Measurements from ENCODE around the gene CHD1.

DNA sequence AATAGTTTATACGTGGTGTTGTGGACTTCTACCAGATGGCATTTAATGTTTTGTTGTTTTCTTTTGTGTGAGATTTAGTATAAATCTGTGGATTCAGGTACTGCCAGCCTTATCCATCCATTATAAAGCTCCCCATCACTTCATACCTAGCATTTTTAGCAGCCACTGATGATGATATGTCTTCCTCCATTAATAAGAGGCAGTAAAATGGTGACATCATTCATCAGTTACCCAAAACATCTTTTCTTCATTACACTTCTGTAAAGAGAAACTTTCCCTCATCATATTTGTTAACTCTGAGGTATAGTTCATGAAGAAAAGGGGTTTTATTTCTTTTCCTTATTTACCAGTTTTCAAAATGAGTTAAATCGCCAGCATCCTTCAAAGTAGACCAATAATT, 19.4 kb downstream of the CHD1 start:
- TF ChIP-seq ELF4 (IDR thresholded peaks at IDR 0.05) (no peak), CTBP1 (IDR thresholded peaks at IDR 0.05; ENCODE audit: borderline replicate concordance) (no peak), FOXM1 (IDR thresholded peaks at IDR 0.05; ENCODE audit: borderline replicate concordance) (no peak)

All from HEK293T (cell line).